SW 1271 (cell line): ENCODE measurements around the gene KRTAP5-2.

ENCODE experiments used
- DNase-seq, 2 experiments: peaks; one replicate each; lab custom pipeline; 2025; lab: John Stamatoyannopoulos, UW

KRTAP5-2 gene

GRCh38 chr11:1556278-1556902, 41.7 kb downstream of the KRTAP5-2 start:
- DNase-seq = no peak

GRCh38 chr11:1555713-1556153, 42.4 kb downstream of the KRTAP5-2 start:
- DNase-seq = no peak

GRCh38 chr11:1554981-1555712, 42.9 kb downstream of the KRTAP5-2 start:
- DNase-seq = no peak

DNA sequence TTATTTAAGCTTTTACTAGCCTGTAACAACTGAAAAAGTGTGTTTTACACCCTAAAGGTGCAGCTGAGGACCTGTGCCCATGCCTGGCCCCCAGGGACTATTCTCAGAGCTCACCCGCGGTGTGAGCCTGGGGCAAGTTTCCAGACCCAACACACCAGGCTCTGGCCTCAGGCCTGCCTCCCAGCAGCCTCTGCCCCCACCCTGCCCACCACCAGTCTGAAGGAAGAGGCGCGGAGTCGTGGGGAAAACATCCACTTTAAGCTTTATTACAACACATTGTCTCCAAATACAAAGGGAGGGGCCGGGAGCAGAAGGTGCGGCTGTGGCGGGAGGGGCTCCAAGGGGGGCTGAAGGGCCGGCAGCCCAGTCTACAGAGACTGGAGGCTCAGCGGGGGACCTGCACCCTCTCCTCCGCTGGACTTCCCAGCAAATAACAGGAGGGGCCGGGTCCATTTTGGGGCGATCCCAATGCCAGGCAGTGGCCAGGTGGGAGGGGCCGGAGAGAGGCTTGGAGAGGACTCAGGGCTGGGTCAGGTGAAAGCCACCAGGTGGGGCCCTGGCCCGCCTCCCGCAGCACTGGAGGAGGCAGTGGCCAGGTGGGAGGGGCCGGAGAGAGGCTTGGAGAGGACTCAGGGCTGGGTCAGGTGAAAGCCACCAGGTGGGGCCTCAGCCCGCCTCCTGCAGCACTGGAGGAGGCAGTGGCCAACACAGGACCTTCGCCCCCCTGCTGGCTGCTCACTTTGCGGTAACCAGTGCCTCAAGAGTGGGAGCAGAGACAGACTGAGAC, 44.1 kb downstream of the KRTAP5-2 start:
- DNase-seq = no peak

DNA sequence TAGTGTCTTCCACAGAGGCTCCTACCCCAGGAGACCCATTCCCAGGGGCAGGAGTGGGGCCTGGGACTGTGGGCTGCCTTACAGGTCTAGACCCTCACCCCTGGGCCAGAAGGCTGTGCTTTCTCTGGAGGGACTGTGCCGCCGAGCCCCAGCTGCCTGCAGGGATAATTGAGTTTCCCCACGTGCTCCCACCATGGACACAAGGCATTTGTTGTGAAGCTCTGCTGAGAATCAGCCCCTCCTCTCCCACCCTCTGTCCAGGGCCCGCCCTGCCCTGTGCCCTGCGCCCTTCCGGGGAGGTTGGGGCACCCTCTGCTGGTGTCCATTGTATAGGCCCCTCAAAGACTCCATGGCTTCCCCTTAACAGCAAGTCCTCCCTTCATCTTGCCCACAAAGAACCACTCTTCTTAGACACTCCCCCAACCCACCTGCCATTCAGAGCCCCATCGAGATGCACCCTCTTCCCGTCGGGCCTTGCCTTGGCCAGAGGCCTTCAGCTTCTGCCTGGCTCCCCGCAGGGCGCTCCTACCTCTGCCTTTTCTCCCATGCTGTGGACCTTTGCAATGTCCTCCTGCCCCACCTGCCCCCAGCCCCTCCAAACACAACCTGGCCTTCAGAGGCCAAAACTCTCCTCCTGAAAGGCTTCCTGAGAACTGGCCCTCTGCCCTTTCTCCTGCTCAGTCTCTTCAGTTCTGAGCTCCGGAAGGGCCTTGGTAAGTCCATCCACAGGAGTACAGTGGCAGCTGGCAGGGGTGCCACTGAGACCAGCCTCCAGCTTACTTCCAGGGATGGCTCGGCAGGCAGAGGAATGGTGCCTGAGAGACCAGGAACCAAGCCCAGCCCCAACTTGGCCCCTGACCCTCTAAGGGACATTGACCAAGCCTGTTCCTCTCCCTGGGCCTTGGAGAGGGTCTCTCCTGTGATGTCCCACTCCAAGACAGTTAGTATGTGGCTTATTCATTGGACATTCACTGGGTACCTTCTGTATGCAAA, 48.5 kb downstream of the KRTAP5-2 start:
- DNase-seq = no peak

DNA sequence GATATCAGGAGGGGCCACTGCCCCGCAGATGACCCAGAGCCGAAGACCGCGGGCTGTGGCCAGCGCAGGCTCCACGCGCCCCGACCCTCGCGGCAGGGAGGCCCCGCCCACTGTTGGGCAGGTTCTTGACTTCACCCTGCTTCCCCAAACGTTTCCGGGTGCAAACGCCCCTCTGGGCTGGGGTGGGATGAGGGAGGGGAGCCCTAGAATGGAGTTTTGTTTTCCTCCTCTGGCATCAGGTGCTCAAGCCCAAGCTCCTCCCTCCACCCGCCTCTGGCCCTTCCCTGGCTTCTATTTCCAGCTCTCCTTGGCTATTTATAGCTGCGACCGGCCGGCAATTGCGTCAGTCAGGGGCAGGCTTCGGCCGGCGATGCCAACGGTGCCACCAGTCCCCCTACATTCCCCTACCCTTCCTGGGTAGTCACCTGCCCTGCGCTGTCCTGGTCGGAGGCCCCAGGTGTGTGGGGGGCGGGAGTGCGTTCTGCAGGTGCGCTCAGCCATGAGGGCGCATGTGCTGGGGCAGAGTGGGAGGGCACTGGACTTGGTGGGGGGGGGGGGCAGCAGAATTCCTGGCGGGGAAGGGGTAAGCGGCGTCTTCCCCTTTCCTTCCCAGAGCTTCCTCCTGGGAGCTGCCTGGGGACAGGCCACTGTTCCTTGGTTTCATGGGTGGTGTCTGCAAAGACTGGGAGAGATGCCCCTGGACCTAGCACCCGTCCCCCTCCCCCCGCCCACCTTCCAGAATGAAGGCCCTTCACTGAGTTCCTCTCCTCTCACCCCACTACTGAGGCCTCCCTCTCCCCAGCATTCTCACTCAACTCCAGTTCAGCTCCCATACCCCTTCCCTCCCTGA, 49.6 kb downstream of the KRTAP5-2 start:
- DNase-seq = peak; percentile 35 to 39

DNA sequence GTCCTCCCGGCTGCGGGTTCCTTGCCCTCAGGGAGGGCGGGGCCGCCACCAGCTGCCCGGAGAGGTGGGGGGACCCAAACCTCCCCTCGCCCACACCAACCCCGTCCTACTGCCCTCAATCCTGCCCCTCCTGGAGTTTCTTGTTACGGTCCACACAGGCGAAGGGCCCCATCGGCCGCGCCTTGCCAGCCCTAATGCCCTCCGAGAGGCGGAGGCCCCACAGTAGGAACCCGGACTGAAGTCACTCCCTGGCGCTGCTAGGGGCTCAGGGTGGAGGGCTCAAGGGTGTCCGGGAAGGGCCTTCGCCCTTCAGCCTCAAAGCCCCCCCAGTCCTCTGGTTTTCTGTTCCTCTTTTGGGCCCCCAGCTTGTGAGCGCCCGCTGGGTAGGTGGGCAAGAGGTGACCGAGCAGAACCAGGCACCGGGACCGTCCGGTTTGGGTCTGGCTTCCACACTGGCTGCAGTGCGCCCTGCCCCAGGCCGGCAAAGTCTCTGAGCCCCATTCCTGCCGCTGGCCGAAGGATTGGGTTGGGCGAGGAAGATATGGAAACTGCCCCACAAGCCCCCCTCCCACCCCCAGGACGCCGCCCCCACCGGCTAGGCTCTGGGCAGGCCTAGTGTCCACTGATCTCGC, 50.5 kb downstream of the KRTAP5-2 start:
- no peak for DNase-seq
